ENCODE data around the gene BMP3. TPM values are rescaled to one million over a fixed set of nuclear protein-coding genes. Genes with fewer than 3 reads are reported as not detected.

Gene BMP3
- total RNA-seq, 2 donors from 2014 or later, result 0.05 TPM; not detected in 1

GRCh38 chr4:81031796-81032551 lies 1.5 kb downstream of the BMP3 start:
- ATAC-seq (replicated peaks), result no peak
- Mint-ChIP-seq H3K27me3 (peaks cover 55% of the 10 kb centered on the region), H3K4me1 (peaks cover 6% of the 10 kb centered on the region), H3K27ac (no peak overlapping the region), H3K4me3 (peak overlapping the region; percentile 36), H3K9me3 (no peaks in the 10 kb centered on the region), H3K36me3 (ENCODE audit: low read depth) (no peaks in the 10 kb centered on the region)

GRCh38 chr4:81032771-81033684 lies 2.5 kb downstream of the BMP3 start:
- no peak for ATAC-seq (replicated peaks)
- Mint-ChIP-seq H3K9me3 (no peaks in the 10 kb centered on the region), H3K4me3 (no peak overlapping the region), H3K27me3 (peaks cover 53% of the 10 kb centered on the region), H3K4me1 (peaks cover 6% of the 10 kb centered on the region), H3K27ac (no peak overlapping the region), H3K36me3 (ENCODE audit: low read depth) (no peaks in the 10 kb centered on the region)

GRCh38 chr4:81038636-81039350 lies 8.3 kb downstream of the BMP3 start:
- Mint-ChIP-seq H3K9me3 (no peaks in the 10 kb centered on the region), H3K4me1 (no peaks in the 10 kb centered on the region), H3K36me3 (ENCODE audit: low read depth) (no peaks in the 10 kb centered on the region), H3K27ac (no peak overlapping the region), H3K4me3 (no peak overlapping the region), H3K27me3 (peaks cover 18% of the 10 kb centered on the region)
- ATAC-seq (replicated peaks), result no peak

- Mint-ChIP-seq H3K27me3 (peaks cover 11% of the 10 kb centered on the region), H3K9me3 (no peaks in the 10 kb centered on the region), H3K4me1 (no peaks in the 10 kb centered on the region), H3K4me3 (no peak overlapping the region), H3K36me3 (ENCODE audit: low read depth) (no peaks in the 10 kb centered on the region), H3K27ac (no peak overlapping the region)
- no peak for ATAC-seq (replicated peaks)
These were observed 9.0 kb downstream of the BMP3 start for GRCh38 chr4:81039351-81039972.

GRCh38 chr4:81040012-81040659 lies 9.6 kb downstream of the BMP3 start:
- Mint-ChIP-seq H3K27ac (no peak overlapping the region), H3K27me3 (peaks cover 7% of the 10 kb centered on the region), H3K4me3 (no peak overlapping the region), H3K36me3 (ENCODE audit: low read depth) (no peaks in the 10 kb centered on the region), H3K9me3 (no peaks in the 10 kb centered on the region), H3K4me1 (no peaks in the 10 kb centered on the region)
- ATAC-seq (replicated peaks), result no peak

GRCh38 chr4:81042578-81043365 lies 12.3 kb downstream of the BMP3 start:
- Mint-ChIP-seq H3K36me3 (ENCODE audit: low read depth) (no peaks in the 10 kb centered on the region), H3K4me1 (no peaks in the 10 kb centered on the region), H3K27ac (no peak overlapping the region), H3K9me3 (no peaks in the 10 kb centered on the region), H3K4me3 (no peak overlapping the region), H3K27me3 (peaks cover 16% of the 10 kb centered on the region)
- no peak for ATAC-seq (replicated peaks)

- no peaks in the 10 kb centered on the region for H3K36me3 Mint-ChIP-seq (ENCODE audit: low read depth)
- no peaks in the 10 kb centered on the region for H3K4me1 Mint-ChIP-seq
- no peak overlapping the region for H3K4me3 Mint-ChIP-seq
- no peak overlapping the region for H3K27ac Mint-ChIP-seq
- ATAC-seq (replicated peaks), result no peak
- H3K9me3 Mint-ChIP-seq, result no peaks in the 10 kb centered on the region
- H3K27me3 Mint-ChIP-seq, result peaks cover 11% of the 10 kb centered on the region
These were observed 18.8 kb downstream of the BMP3 start for GRCh38 chr4:81049330-81049729.

- no peaks in the 10 kb centered on the region for H3K4me1 Mint-ChIP-seq
- H3K9me3 Mint-ChIP-seq, result no peaks in the 10 kb centered on the region
- ATAC-seq (replicated peaks), result no peak
- no peak overlapping the region for H3K4me3 Mint-ChIP-seq
- H3K36me3 Mint-ChIP-seq (ENCODE audit: low read depth), result no peaks in the 10 kb centered on the region
- no peak overlapping the region for H3K27ac Mint-ChIP-seq
- H3K27me3 Mint-ChIP-seq, result peaks cover 16% of the 10 kb centered on the region
These were observed 19.4 kb downstream of the BMP3 start for GRCh38 chr4:81049907-81050306.

GRCh38 chr4:81052119-81053068 lies 21.9 kb downstream of the BMP3 start:
- Mint-ChIP-seq H3K27ac (no peak overlapping the region), H3K36me3 (ENCODE audit: low read depth) (no peaks in the 10 kb centered on the region), H3K4me1 (no peaks in the 10 kb centered on the region), H3K9me3 (no peaks in the 10 kb centered on the region), H3K27me3 (peaks cover 8% of the 10 kb centered on the region), H3K4me3 (no peak overlapping the region)
- ATAC-seq (replicated peaks), result no peak

GRCh38 chr4:81058621-81059020 lies 28.1 kb downstream of the BMP3 start:
- no peak overlapping the region for H3K27ac Mint-ChIP-seq
- H3K36me3 Mint-ChIP-seq (ENCODE audit: low read depth), result no peaks in the 10 kb centered on the region
- no peaks in the 10 kb centered on the region for H3K4me1 Mint-ChIP-seq
- H3K4me3 Mint-ChIP-seq, result no peak overlapping the region
- ATAC-seq (replicated peaks), result no peak
- H3K9me3 Mint-ChIP-seq, result no peaks in the 10 kb centered on the region
- peaks cover 23% of the 10 kb centered on the region for H3K27me3 Mint-ChIP-seq

- no peak overlapping the region for H3K27ac Mint-ChIP-seq
- no peaks in the 10 kb centered on the region for H3K9me3 Mint-ChIP-seq
- H3K27me3 Mint-ChIP-seq, result peaks cover 18% of the 10 kb centered on the region
- H3K36me3 Mint-ChIP-seq (ENCODE audit: low read depth), result no peaks in the 10 kb centered on the region
- H3K4me1 Mint-ChIP-seq, result no peaks in the 10 kb centered on the region
- H3K4me3 Mint-ChIP-seq, result no peak overlapping the region
- no peak for ATAC-seq (replicated peaks)
These were observed 30.3 kb downstream of the BMP3 start for GRCh38 chr4:81060587-81061343.

- ATAC-seq (replicated peaks), result no peak
- Mint-ChIP-seq H3K27ac (no peak overlapping the region), H3K9me3 (no peaks in the 10 kb centered on the region), H3K4me3 (no peak overlapping the region), H3K4me1 (no peaks in the 10 kb centered on the region), H3K27me3 (peaks cover 18% of the 10 kb centered on the region), H3K36me3 (ENCODE audit: low read depth) (no peaks in the 10 kb centered on the region)
These were observed 30.8 kb downstream of the BMP3 start for GRCh38 chr4:81061344-81061730.
